Measurements from ENCODE around the gene ARMS2.

The ARMS2 gene

GRCh38 chr10:122454603-122455080, at the start of gene ARMS2:
Gene ARMS2 (plus strand): TSS chr10:122454653. CDS start chr10:122454728, 75 bp downstream.
- no peak for DNase-seq

GRCh38 chr10:122407375-122408125, 46.9 kb upstream of the ARMS2 start:
- DNase-seq, result peak; percentile 52

- no peak for DNase-seq
Measured at GRCh38 chr10:122413327-122413726, 41.1 kb upstream of the ARMS2 start.

GRCh38 chr10:122417667-122418066, 36.8 kb upstream of the ARMS2 start:
- DNase-seq, result no peak

- DNase-seq, result no peak
Measured at GRCh38 chr10:122419016-122419415, 35.4 kb upstream of the ARMS2 start.

GRCh38 chr10:122419876-122420623, 34.4 kb upstream of the ARMS2 start:
- no peak for DNase-seq

- DNase-seq, result no peak
Measured at GRCh38 chr10:122420624-122421007, 33.8 kb upstream of the ARMS2 start.

- DNase-seq, result no peak
Measured at GRCh38 chr10:122421054-122421625, 33.3 kb upstream of the ARMS2 start.

- DNase-seq, result peak; percentile 71
Measured at GRCh38 chr10:122421742-122422141, 32.7 kb upstream of the ARMS2 start.

GRCh38 chr10:122422266-122422989, 32.0 kb upstream of the ARMS2 start:
- DNase-seq, result no peak

- DNase-seq, result no peak
Measured at GRCh38 chr10:122424059-122424458, 30.4 kb upstream of the ARMS2 start.

GRCh38 chr10:122426829-122427228, 27.6 kb upstream of the ARMS2 start:
- DNase-seq, result no peak

- DNase-seq, result no peak
Measured at GRCh38 chr10:122427280-122427679, 27.2 kb upstream of the ARMS2 start.

- DNase-seq, result peak; percentile 80
Measured at GRCh38 chr10:122435212-122435827, 19.1 kb upstream of the ARMS2 start.

- DNase-seq, result no peak
Measured at GRCh38 chr10:122441961-122442360, 12.5 kb upstream of the ARMS2 start.

- DNase-seq, result no peak
Measured at GRCh38 chr10:122445469-122445868, 9.0 kb upstream of the ARMS2 start.

GRCh38 chr10:122445904-122446303, 8.5 kb upstream of the ARMS2 start:
- DNase-seq, result no peak

- DNase-seq, result no peak
Measured at GRCh38 chr10:122446668-122447423, 7.6 kb upstream of the ARMS2 start.

- no peak for DNase-seq
Measured at GRCh38 chr10:122448600-122448999, 5.9 kb upstream of the ARMS2 start.

GRCh38 chr10:122449153-122449552, 5.3 kb upstream of the ARMS2 start:
- no peak for DNase-seq

GRCh38 chr10:122450353-122450990, 4.0 kb upstream of the ARMS2 start:
- no peak for DNase-seq
